Gastroesophageal sphincter (tissue), 3 donors: ENCODE measurements around the gene HEPHL1.

Source experiments
- EP300 ChIP-seq: sonication (generic); formaldehyde crosslinking; IDR thresholded peaks from one replicate; pipeline ENCODE4 v1.6.1; 2017; ENCODE audit warnings: antibody characterized with exemption, mild to moderate bottlenecking
- POLR2A ChIP-seq, 2 donors: fragments of 450-650 bp; IDR thresholded peaks; one replicate each; pipeline ENCODE4 v1.6.1; 2017; ENCODE audit warnings: antibody characterized with exemption in 2 of 2, mild to moderate bottlenecking in 2 of 2, moderate library complexity in 1 of 2
- POLR2AphosphoS5 ChIP-seq: sonication (generic); formaldehyde crosslinking; IDR thresholded peaks from one replicate; pipeline ENCODE4 v1.6.1; 2017; ENCODE audit warnings: antibody characterized with exemption
- TF ChIP-seq, protein P1 (sequence below), 4 experiments: fragments of 200-600 bp in 2 of 4; fragments of 450-650 bp in 2 of 4; sonication (generic) in 1 of 4; IDR thresholded peaks; one replicate each; pipeline ENCODE4 v1.5.1; 2017 to 2019; ENCODE audit warnings: antibody characterized with exemption in 4 of 4, mild to moderate bottlenecking in 2 of 4, moderate library complexity in 2 of 4

DNA sequence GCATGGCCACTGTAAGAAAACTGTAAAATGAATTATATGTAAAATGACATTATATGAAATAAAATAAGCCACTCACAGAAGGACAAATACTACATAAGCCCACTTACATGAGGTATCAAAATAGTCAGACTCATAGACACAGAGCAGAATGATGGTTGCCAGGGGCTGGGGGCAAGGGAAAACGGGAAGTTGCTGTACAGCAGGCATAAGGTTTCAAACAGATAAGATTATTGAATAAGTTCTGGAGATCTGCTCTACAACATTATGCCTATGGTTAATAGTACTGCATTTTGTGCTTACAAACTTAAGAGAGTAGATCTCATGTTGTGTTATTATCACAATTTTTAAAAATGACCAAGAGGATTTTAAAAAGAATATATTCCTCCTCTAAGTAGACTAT is 32.7 kb upstream of the HEPHL1 start:
- TF ChIP-seq, protein P1, sequence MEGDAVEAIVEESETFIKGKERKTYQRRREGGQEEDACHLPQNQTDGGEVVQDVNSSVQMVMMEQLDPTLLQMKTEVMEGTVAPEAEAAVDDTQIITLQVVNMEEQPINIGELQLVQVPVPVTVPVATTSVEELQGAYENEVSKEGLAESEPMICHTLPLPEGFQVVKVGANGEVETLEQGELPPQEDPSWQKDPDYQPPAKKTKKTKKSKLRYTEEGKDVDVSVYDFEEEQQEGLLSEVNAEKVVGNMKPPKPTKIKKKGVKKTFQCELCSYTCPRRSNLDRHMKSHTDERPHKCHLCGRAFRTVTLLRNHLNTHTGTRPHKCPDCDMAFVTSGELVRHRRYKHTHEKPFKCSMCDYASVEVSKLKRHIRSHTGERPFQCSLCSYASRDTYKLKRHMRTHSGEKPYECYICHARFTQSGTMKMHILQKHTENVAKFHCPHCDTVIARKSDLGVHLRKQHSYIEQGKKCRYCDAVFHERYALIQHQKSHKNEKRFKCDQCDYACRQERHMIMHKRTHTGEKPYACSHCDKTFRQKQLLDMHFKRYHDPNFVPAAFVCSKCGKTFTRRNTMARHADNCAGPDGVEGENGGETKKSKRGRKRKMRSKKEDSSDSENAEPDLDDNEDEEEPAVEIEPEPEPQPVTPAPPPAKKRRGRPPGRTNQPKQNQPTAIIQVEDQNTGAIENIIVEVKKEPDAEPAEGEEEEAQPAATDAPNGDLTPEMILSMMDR (IDR thresholded peaks at IDR 0.05): no peak
- TF ChIP-seq POLR2A (IDR thresholded peaks at IDR 0.05): no peak
- TF ChIP-seq EP300: no peak
- TF ChIP-seq POLR2AphosphoS5: no peak
